Mesothelial cell of epicardium (in vitro differentiated cells): ENCODE data around the gene ELF3. TPM values are rescaled to one million over a fixed set of nuclear protein-coding genes. Genes with fewer than 3 reads are reported as not detected.

ENCODE experiments used
- DNase-seq, 2 experiments: peaks; one replicate each; pipeline ENCODE4 v3.0.0; 2021; ENCODE audit warnings: low spot score in 2 of 2; ENCODE audit not compliant: unreplicated experiment in 2 of 2
- H3K27ac Mint-ChIP-seq: 2 replicates; pipeline ENCODE4 v1.8.0; 2021; ENCODE audit warnings: mixed read lengths
- H3K27me3 Mint-ChIP-seq: 2 replicates; pipeline ENCODE4 v1.8.0; 2021; ENCODE audit warnings: low read depth, mixed read lengths
- H3K36me3 Mint-ChIP-seq: 2 replicates; pipeline ENCODE4 v1.8.0; 2021; ENCODE audit warnings: mixed read lengths
- H3K4me1 Mint-ChIP-seq: 2 replicates; pipeline ENCODE4 v1.8.0; 2021; ENCODE audit warnings: mixed read lengths
- H3K4me3 Mint-ChIP-seq: 2 replicates; pipeline ENCODE4 v1.8.0; 2021; ENCODE audit warnings: mild to moderate bottlenecking, moderate library complexity, mixed read lengths
- H3K9me3 Mint-ChIP-seq: 2 replicates; pipeline ENCODE4 v1.8.0; 2021; ENCODE audit warnings: mixed read lengths
- CTCF ChIP-seq: fragments of 200-600 bp; sonication (generic); IDR thresholded peaks from one replicate; pipeline ENCODE4 v1.5.0; 2021; ENCODE audit warnings: antibody characterized with exemption; ENCODE audit not compliant: unreplicated experiment
- total RNA-seq: library from RNA; stranded (reverse); gene quantifications from 3 replicates; pipeline ENCODE4 v1.2.1, GENCODE V29; 2021

ELF3 gene
- total RNA-seq, 1 donor from 2014 or later, result 112 TPM

- DNase-seq, result no peak
- no peaks in the 10 kb centered on the region for H3K9me3 Mint-ChIP-seq
- no peak overlapping the region for H3K4me3 Mint-ChIP-seq
- peaks cover 45% of the 10 kb centered on the region for H3K4me1 Mint-ChIP-seq
- peaks cover 9% of the 10 kb centered on the region for H3K36me3 Mint-ChIP-seq
- H3K27ac Mint-ChIP-seq, result peak overlapping the region; percentile 39
- TF ChIP-seq CTCF, result no peak
- H3K27me3 Mint-ChIP-seq, result no peaks in the 10 kb centered on the region
These were observed 25.0 kb upstream of the ELF3 start for GRCh38 chr1:201985355-201985754.

GRCh38 chr1:201988601-201989000 is 21.8 kb upstream of the ELF3 start:
- Mint-ChIP-seq H3K27me3 (no peaks in the 10 kb centered on the region), H3K4me1 (peaks cover 24% of the 10 kb centered on the region), H3K27ac (peak overlapping the region; percentile 50), H3K4me3 (no peak overlapping the region), H3K36me3 (peaks cover 29% of the 10 kb centered on the region), H3K9me3 (no peaks in the 10 kb centered on the region)
- DNase-seq, result no peak
- TF ChIP-seq CTCF, result no peak

DNA sequence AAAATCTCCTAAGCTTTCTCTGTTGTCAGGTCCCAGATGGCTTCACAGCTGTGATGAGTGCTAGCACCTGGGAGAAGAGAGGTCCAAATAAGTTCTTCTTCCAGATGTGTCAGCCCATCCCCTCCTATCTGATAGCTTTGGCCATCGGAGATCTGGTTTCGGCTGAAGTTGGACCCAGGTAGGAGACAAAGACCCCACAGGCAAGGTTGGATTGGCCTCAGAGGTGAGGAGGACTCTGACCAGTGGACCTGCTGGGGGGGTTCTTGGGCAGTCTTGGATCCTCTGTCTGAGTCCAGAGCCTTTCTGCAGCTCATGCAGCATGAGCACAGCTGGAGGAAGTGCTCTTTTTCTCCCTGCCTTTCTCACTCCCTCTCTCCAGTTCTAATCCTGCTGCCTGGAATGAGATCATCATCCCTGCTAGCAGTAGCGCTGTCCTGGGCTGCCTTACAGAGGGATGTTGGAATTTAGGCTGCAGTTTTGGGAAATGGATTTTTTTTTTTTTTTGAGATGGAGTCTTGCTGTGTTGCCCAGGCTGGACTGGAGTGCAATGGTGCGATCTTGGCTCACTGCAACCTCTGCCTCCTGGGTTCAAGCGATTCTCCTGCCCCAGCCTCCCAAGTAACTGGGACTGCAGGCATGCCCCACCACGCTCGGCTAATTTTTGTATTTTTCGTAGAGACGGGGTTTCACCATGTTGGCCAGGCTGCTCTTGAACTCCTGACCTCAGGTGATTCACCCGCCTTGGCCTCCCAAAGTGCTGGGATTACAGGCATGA is 20.8 kb upstream of the ELF3 start:
- DNase-seq, result no peak

DNA sequence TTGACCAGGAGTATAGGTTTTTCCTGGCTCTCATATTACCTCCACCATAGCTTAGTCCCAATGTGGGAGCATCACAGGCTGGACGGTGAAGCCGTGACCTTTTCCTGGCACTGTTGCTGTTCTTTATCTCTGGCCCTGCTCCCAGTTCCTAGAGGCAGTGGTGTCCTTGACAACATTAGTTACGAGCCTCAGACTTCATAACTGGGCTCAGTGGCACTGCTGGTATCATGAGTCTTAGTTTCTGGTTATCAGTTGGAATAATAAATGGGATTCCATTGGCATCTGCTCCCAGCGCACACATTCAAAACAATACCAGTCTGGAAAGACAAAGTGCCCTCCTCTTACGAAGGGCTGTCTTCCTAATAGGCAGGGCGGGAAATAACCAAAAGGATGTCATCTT is 20.0 kb upstream of the ELF3 start:
- H3K9me3 Mint-ChIP-seq, result no peaks in the 10 kb centered on the region
- H3K27me3 Mint-ChIP-seq, result no peaks in the 10 kb centered on the region
- DNase-seq, result no peak
- no peak overlapping the region for H3K27ac Mint-ChIP-seq
- no peak for TF ChIP-seq CTCF
- H3K36me3 Mint-ChIP-seq, result peaks cover 41% of the 10 kb centered on the region
- no peak overlapping the region for H3K4me3 Mint-ChIP-seq
- peaks cover 12% of the 10 kb centered on the region for H3K4me1 Mint-ChIP-seq

More for the DNA sequence above, 20.8 kb upstream of the ELF3 start:
- no peaks in the 10 kb centered on the region for H3K27me3 Mint-ChIP-seq
- peaks cover 15% of the 10 kb centered on the region for H3K4me1 Mint-ChIP-seq
- H3K27ac Mint-ChIP-seq, result no peak overlapping the region
- TF ChIP-seq CTCF, result no peak
- no peak overlapping the region for H3K4me3 Mint-ChIP-seq
- no peaks in the 10 kb centered on the region for H3K9me3 Mint-ChIP-seq
- peaks cover 38% of the 10 kb centered on the region for H3K36me3 Mint-ChIP-seq

DNA sequence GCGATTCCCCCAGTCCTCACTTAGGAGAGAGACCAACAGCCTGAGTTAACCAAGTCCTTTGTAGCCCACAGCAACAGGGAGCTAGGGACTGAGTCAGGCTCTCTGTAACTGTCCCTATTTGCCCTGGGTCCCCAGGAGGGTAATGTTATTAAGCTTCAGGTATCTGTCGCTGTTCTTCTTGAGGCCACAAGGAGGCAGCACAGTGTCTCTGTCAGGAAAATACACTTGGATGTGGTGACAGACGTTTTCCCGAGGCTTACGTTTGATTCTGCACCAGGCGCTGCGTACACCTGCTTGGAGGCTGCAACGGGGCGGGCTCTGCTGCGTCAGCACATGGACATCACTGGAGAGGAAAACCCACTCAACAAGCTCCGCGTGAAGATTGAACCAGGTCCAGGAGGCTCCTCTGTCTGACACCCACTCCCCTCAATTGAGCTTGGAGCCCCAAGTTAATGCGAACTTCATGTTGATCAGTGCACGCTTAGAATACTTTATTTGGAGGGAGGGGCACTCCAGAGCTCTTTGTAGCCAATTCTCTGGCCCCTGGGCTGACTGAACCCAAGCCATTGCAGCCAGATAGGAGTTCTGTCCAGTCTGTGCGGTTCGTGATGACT is 10.7 kb upstream of the ELF3 start:
- Mint-ChIP-seq H3K27me3 (no peaks in the 10 kb centered on the region), H3K36me3 (peaks cover 65% of the 10 kb centered on the region), H3K9me3 (no peaks in the 10 kb centered on the region), H3K27ac (peak overlapping the region; percentile 64), H3K4me1 (peaks cover 9% of the 10 kb centered on the region), H3K4me3 (no peak overlapping the region)
- peak; percentile 73 for TF ChIP-seq CTCF
- DNase-seq, result no peak
